Neutrophil (primary cell): ENCODE data around the gene EXOSC2.

Experiments
- H3K27ac ChIP-seq: fragments of 200-600 bp; sonication (generic); 2 replicates; pipeline ENCODE4 v1.5.1; 2016; ENCODE audit warnings: mild to moderate bottlenecking, moderate library complexity
- H3K27me3 ChIP-seq: fragments of 200-600 bp; sonication (generic); 2 replicates; pipeline ENCODE4 v1.6.0; 2016; ENCODE audit warnings: mild to moderate bottlenecking
- H3K36me3 ChIP-seq: fragments of 200-600 bp; sonication (generic); 2 replicates; pipeline ENCODE4 v1.5.1; 2017
- H3K4me1 ChIP-seq, 2 experiments: fragments of 200-600 bp in 1 of 2; sonication (generic) in 1 of 2; 1 replicate in 1 of 2; 2 replicates in 1 of 2; pipeline versions ENCODE4 v1.5.1 to v1.6.1; 2013 to 2016; ENCODE audit warnings: low read depth in 1 of 2, low read length in 1 of 2, mild to moderate bottlenecking in 1 of 2, moderate library complexity in 1 of 2; ENCODE audit not compliant: control insufficient read depth in 1 of 2, insufficient read depth in 1 of 2
- H3K4me3 ChIP-seq, 2 experiments: fragments of 200-600 bp in 1 of 2; sonication (generic) in 1 of 2; 1 replicate in 1 of 2; 2 replicates in 1 of 2; pipeline ENCODE4 v1.5.1; 2013 to 2016; ENCODE audit warnings: low read depth in 1 of 2, low read length in 1 of 2, mild to moderate bottlenecking in 1 of 2, moderate library complexity in 1 of 2
- H3K9me3 ChIP-seq: fragments of 200-600 bp; sonication (generic); 2 replicates; pipeline ENCODE4 v1.5.1; 2016
- TF ChIP-seq, protein P1 (sequence below): fragments of 200-600 bp; sonication (generic); IDR thresholded peaks from 2 replicates; pipeline ENCODE4 v1.5.1; 2016; ENCODE audit warnings: antibody characterized with exemption

EXOSC2 gene

DNA sequence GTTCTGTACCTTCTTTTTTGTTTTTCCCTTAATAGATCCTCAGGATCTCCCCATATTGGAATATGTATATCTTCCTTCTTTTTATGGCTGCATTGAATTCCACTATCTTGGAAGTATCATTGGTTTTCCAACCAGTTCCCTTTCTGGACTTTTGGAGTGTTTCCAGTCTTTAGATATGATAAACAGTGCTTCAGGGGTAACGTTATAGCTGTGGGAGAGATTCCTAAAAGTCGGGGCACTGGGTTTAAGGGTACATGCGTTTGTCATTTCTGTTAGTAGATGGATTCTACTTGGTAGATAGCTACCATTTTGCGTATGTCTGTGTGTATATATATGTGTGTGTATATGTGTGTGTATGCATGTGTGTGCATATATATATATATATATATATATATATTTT lies 42.0 kb downstream of the EXOSC2 start:
- Histone ChIP-seq H3K27me3 (no peaks in the 10 kb centered on the region), H3K4me1 (no peaks in the 10 kb centered on the region), H3K9me3 (no peaks in the 10 kb centered on the region), H3K27ac (no peak overlapping the region), H3K4me3 (no peak overlapping the region), H3K36me3 (no peaks in the 10 kb centered on the region)
- TF ChIP-seq, protein P1, sequence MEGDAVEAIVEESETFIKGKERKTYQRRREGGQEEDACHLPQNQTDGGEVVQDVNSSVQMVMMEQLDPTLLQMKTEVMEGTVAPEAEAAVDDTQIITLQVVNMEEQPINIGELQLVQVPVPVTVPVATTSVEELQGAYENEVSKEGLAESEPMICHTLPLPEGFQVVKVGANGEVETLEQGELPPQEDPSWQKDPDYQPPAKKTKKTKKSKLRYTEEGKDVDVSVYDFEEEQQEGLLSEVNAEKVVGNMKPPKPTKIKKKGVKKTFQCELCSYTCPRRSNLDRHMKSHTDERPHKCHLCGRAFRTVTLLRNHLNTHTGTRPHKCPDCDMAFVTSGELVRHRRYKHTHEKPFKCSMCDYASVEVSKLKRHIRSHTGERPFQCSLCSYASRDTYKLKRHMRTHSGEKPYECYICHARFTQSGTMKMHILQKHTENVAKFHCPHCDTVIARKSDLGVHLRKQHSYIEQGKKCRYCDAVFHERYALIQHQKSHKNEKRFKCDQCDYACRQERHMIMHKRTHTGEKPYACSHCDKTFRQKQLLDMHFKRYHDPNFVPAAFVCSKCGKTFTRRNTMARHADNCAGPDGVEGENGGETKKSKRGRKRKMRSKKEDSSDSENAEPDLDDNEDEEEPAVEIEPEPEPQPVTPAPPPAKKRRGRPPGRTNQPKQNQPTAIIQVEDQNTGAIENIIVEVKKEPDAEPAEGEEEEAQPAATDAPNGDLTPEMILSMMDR = no peak

DNA sequence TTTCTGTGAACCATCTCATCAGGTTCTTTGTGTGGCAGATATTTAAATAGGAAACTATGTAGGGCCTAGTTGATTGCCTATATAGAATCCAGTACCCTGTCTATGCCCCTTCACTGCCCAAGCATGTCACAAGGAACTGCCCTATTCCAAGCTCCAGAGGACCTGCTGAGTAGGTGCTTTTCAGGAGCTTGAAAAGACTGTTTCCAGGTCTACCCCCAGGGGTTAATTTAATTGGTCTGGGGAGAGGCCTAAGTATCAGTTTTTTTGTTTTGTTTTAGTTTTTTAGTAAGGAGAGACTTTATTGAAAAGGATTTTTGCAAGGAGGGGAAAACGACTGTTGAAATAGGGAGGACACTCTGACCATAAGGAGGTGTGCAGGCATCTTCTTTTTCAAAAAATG lies 43.3 kb downstream of the EXOSC2 start:
- Histone ChIP-seq H3K36me3 (no peaks in the 10 kb centered on the region), H3K4me1 (no peaks in the 10 kb centered on the region), H3K9me3 (no peaks in the 10 kb centered on the region), H3K27ac (no peak overlapping the region), H3K4me3 (no peak overlapping the region), H3K27me3 (no peaks in the 10 kb centered on the region)
- TF ChIP-seq, protein P1 = no peak

DNA sequence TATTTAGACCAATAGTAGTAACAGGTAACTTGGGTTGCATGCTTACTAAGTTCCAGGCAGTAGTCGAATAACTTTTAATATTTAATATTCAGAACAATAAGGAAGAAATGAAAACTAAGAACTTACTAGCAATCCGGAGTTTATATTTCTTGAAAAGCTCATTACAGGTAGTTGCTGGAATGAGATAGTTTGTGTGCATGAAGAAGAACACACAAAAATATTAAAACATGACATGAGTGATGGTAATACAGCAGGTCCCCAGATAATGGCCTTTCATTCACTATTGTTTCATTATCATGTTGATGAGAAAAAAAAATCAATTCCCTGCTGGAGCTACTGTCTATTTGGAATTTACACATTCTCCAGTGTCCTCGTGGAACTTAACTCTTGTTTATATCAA lies 44.7 kb downstream of the EXOSC2 start:
- no peak overlapping the region for H3K4me3 ChIP-seq
- TF ChIP-seq, protein P1 = no peak
- no peaks in the 10 kb centered on the region for H3K4me1 ChIP-seq
- H3K27ac ChIP-seq = no peak overlapping the region
- no peaks in the 10 kb centered on the region for H3K9me3 ChIP-seq
- H3K36me3 ChIP-seq = no peaks in the 10 kb centered on the region
- no peaks in the 10 kb centered on the region for H3K27me3 ChIP-seq

DNA sequence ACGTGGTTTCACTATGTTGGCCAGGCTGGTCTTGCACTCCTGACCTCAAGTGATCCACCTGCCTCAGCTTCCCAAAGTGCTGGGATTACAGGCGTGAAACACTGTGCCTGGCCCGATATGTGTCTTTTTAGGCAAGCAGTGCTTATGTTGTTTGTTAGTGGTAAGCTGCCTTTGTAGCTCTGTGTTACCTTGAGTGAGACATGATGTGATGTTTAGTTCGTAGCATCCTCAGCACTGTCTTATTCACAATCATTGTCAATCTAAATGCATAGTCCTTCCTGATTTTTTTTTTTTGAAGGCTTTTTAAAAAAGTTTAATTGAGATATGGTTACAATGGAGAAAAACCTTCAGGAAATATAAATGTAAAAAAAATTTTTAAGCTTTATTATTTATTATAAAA lies 45.5 kb downstream of the EXOSC2 start:
- H3K4me3 ChIP-seq = no peak overlapping the region
- no peak overlapping the region for H3K27ac ChIP-seq
- H3K36me3 ChIP-seq = no peaks in the 10 kb centered on the region
- H3K9me3 ChIP-seq = no peaks in the 10 kb centered on the region
- TF ChIP-seq, protein P1 = no peak
- H3K27me3 ChIP-seq = no peaks in the 10 kb centered on the region
- no peaks in the 10 kb centered on the region for H3K4me1 ChIP-seq

GRCh38 chr9:130740218-130741023 lies 46.8 kb downstream of the EXOSC2 start:
- Histone ChIP-seq H3K9me3 (no peaks in the 10 kb centered on the region), H3K27me3 (no peaks in the 10 kb centered on the region), H3K27ac (no peak overlapping the region), H3K36me3 (no peaks in the 10 kb centered on the region), H3K4me1 (no peaks in the 10 kb centered on the region), H3K4me3 (no peak overlapping the region)
- TF ChIP-seq, protein P1 = no peak
